Measurements from ENCODE around the gene TRAPPC3L.

Gene TRAPPC3L

GRCh38 chr6:116545651-116546050 lies at the start of gene TRAPPC3L:
TSS of gene TRAPPC3L (minus strand) at chr6:116545684. CDS start at chr6:116545514, 170 bp downstream.
- no peaks in the 10 kb centered on the region for H3K9me3 Mint-ChIP-seq
- no peaks in the 10 kb centered on the region for H3K36me3 Mint-ChIP-seq
- no peak within 1 kb of the TSS for H3K27ac Mint-ChIP-seq

GRCh38 chr6:116595247-116595646 lies 49.8 kb upstream of the TRAPPC3L start:
- no peak for ATAC-seq

More at GRCh38 chr6:116545651-116546050, at the start of gene TRAPPC3L:
- DNase-seq (ENCODE audit: low spot score in 2 of 2) (no peak), ATAC-seq (no peak)
- Mint-ChIP-seq H3K4me1 (no peaks in the 10 kb centered on the region), H3K4me3 (no peak within 1 kb of the TSS)

GRCh38 chr6:116586738-116587137 lies 41.3 kb upstream of the TRAPPC3L start:
- no peak for ATAC-seq
- no peak overlapping the region for H3K4me3 Mint-ChIP-seq
- H3K36me3 Mint-ChIP-seq: peaks cover 95% of the 10 kb centered on the region

More at GRCh38 chr6:116595247-116595646, 49.8 kb upstream of the TRAPPC3L start:
- Mint-ChIP-seq H3K27ac (no peak overlapping the region), H3K4me1 (no peaks in the 10 kb centered on the region), H3K9me3 (no peaks in the 10 kb centered on the region), H3K36me3 (peaks cover 64% of the 10 kb centered on the region), H3K4me3 (no peak overlapping the region)
- DNase-seq (ENCODE audit: low spot score in 2 of 2): no peak

GRCh38 chr6:116586276-116586675 lies 40.8 kb upstream of the TRAPPC3L start:
- Mint-ChIP-seq H3K4me3 (no peak overlapping the region), H3K36me3 (peaks cover 95% of the 10 kb centered on the region), H3K9me3 (no peaks in the 10 kb centered on the region), H3K27ac (no peak overlapping the region), H3K4me1 (no peaks in the 10 kb centered on the region)
- DNase-seq (ENCODE audit: low spot score in 2 of 2): no peak
- no peak for ATAC-seq

More at GRCh38 chr6:116586738-116587137, 41.3 kb upstream of the TRAPPC3L start:
- Mint-ChIP-seq H3K9me3 (no peaks in the 10 kb centered on the region), H3K27ac (no peak overlapping the region), H3K4me1 (no peaks in the 10 kb centered on the region)
- no peak for DNase-seq (ENCODE audit: low spot score in 2 of 2)

- no peak for DNase-seq (ENCODE audit: low spot score in 2 of 2)
- Mint-ChIP-seq H3K27ac (no peak overlapping the region), H3K9me3 (no peaks in the 10 kb centered on the region), H3K4me1 (peaks cover 15% of the 10 kb centered on the region), H3K4me3 (no peak overlapping the region), H3K36me3 (peaks cover 96% of the 10 kb centered on the region)
- ATAC-seq: no peak
Measured at GRCh38 chr6:116580198-116580597, 34.7 kb upstream of the TRAPPC3L start.

GRCh38 chr6:116579143-116579542 lies 33.7 kb upstream of the TRAPPC3L start:
- H3K27ac Mint-ChIP-seq: no peak overlapping the region

GRCh38 chr6:116578335-116578734 lies 32.9 kb upstream of the TRAPPC3L start:
- DNase-seq (ENCODE audit: low spot score in 2 of 2) (no peak), ATAC-seq (no peak)
- H3K4me3 Mint-ChIP-seq: no peak overlapping the region
- peaks cover 25% of the 10 kb centered on the region for H3K4me1 Mint-ChIP-seq
- H3K9me3 Mint-ChIP-seq: no peaks in the 10 kb centered on the region
- H3K36me3 Mint-ChIP-seq: peaks cover 96% of the 10 kb centered on the region
- no peak overlapping the region for H3K27ac Mint-ChIP-seq

More at GRCh38 chr6:116579143-116579542, 33.7 kb upstream of the TRAPPC3L start:
- DNase-seq (ENCODE audit: low spot score in 2 of 2): no peak
- H3K4me3 Mint-ChIP-seq: no peak overlapping the region
- no peaks in the 10 kb centered on the region for H3K9me3 Mint-ChIP-seq
- no peak for ATAC-seq
- H3K36me3 Mint-ChIP-seq: peaks cover 96% of the 10 kb centered on the region
- peaks cover 21% of the 10 kb centered on the region for H3K4me1 Mint-ChIP-seq

- H3K4me1 Mint-ChIP-seq: peaks cover 34% of the 10 kb centered on the region
- H3K9me3 Mint-ChIP-seq: no peaks in the 10 kb centered on the region
- H3K36me3 Mint-ChIP-seq: peaks cover 88% of the 10 kb centered on the region
- ATAC-seq (no peak), DNase-seq (ENCODE audit: low spot score in 2 of 2) (no peak)
- H3K4me3 Mint-ChIP-seq: no peak overlapping the region
- H3K27ac Mint-ChIP-seq: no peak overlapping the region
Measured at GRCh38 chr6:116577486-116577885, 32.0 kb upstream of the TRAPPC3L start.

GRCh38 chr6:116575227-116575626 lies 29.7 kb upstream of the TRAPPC3L start:
- Mint-ChIP-seq H3K27ac (peak overlapping the region; percentile 40), H3K36me3 (peaks cover 76% of the 10 kb centered on the region), H3K4me1 (peaks cover 46% of the 10 kb centered on the region), H3K9me3 (no peaks in the 10 kb centered on the region), H3K4me3 (no peak overlapping the region)
- no peak for ATAC-seq
- DNase-seq (ENCODE audit: low spot score in 2 of 2): no peak

- ATAC-seq: no peak
- no peak for DNase-seq (ENCODE audit: low spot score in 2 of 2)
- Mint-ChIP-seq H3K4me3 (peak overlapping the region; percentile 94), H3K9me3 (no peaks in the 10 kb centered on the region), H3K4me1 (peaks cover 39% of the 10 kb centered on the region), H3K27ac (peak overlapping the region; percentile 98), H3K36me3 (peaks cover 49% of the 10 kb centered on the region)
Measured at GRCh38 chr6:116572162-116572561, 26.7 kb upstream of the TRAPPC3L start.

- DNase-seq (ENCODE audit: low spot score in 2 of 2): no peak
- peaks cover 44% of the 10 kb centered on the region for H3K36me3 Mint-ChIP-seq
- ATAC-seq: no peak
- peaks cover 37% of the 10 kb centered on the region for H3K4me1 Mint-ChIP-seq
- H3K4me3 Mint-ChIP-seq: peak overlapping the region; percentile 94
- H3K9me3 Mint-ChIP-seq: no peaks in the 10 kb centered on the region
- peak overlapping the region; percentile 98 for H3K27ac Mint-ChIP-seq
Measured at GRCh38 chr6:116571683-116572000, 26.2 kb upstream of the TRAPPC3L start.

- H3K27ac Mint-ChIP-seq: peak within 1 kb of the TSS; percentile 98
- peaks cover 32% of the 10 kb centered on the region for H3K4me1 Mint-ChIP-seq
- no peaks in the 10 kb centered on the region for H3K9me3 Mint-ChIP-seq
- peaks cover 38% of the 10 kb centered on the region for H3K36me3 Mint-ChIP-seq
- DNase-seq (ENCODE audit: low spot score in 2 of 2): peak; percentile 91 to 97
- peak; percentile 97 for ATAC-seq
- peak within 1 kb of the TSS; percentile 94 for H3K4me3 Mint-ChIP-seq
Measured at GRCh38 chr6:116570856-116571682, 25.6 kb upstream of the TRAPPC3L start, which contains the start of gene RWDD1. TSS of gene RWDD1 (plus strand) at chr6:116571504. CDS start at chr6:116571583, 79 bp downstream.

- Mint-ChIP-seq H3K36me3 (peaks cover 18% of the 10 kb centered on the region), H3K27ac (no peak overlapping the region), H3K4me1 (peaks cover 24% of the 10 kb centered on the region), H3K9me3 (no peaks in the 10 kb centered on the region), H3K4me3 (no peak overlapping the region)
- ATAC-seq (no peak), DNase-seq (ENCODE audit: low spot score in 2 of 2) (no peak)
Measured at GRCh38 chr6:116568821-116569755, 23.6 kb upstream of the TRAPPC3L start.

GRCh38 chr6:116568111-116568510 lies 22.6 kb upstream of the TRAPPC3L start:
- Mint-ChIP-seq H3K4me1 (peaks cover 18% of the 10 kb centered on the region), H3K27ac (no peak overlapping the region), H3K9me3 (no peaks in the 10 kb centered on the region), H3K36me3 (peaks cover 11% of the 10 kb centered on the region), H3K4me3 (no peak overlapping the region)
- ATAC-seq (no peak), DNase-seq (ENCODE audit: low spot score in 2 of 2) (no peak)
